Measurements from ENCODE around the gene TIPRL.

DNA sequence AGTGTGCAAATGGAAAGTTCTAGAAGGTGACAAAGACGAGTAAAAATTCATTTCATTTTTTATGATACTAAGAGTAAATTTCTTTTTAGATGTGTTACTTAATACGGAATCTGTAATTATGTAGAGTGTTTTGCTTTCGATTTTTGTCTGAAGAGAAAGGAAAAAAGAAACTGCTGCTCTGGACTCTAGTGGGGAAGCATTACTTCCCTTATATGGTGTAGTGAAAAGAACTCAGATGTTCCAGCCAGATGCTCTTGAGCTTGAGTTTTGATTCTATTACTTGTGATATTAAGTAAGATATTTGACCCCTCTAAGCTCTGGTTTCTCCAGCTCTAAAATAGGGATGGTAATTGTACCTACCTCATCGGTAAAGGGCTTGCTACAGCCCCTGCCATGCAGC is 29.8 kb upstream of the TIPRL start:
- TF ChIP-seq TAF1 (IDR thresholded peaks at IDR 0.05; ENCODE audit: borderline replicate concordance, insufficient read depth, low read length) (no peak), POLR2AphosphoS5 (IDR thresholded peaks at IDR 0.05; ENCODE audit: low read depth, low read length) (no peak), SIN3A (IDR thresholded peaks at IDR 0.05; ENCODE audit: borderline replicate concordance, insufficient read depth, low read length) (no peak), FOXP2 (optimal IDR thresholded peaks at IDR 0.05; ENCODE audit: borderline replicate concordance, extremely low read depth, extremely low read length, insufficient read depth) (no peak)
- TF ChIP-seq, protein P1, sequence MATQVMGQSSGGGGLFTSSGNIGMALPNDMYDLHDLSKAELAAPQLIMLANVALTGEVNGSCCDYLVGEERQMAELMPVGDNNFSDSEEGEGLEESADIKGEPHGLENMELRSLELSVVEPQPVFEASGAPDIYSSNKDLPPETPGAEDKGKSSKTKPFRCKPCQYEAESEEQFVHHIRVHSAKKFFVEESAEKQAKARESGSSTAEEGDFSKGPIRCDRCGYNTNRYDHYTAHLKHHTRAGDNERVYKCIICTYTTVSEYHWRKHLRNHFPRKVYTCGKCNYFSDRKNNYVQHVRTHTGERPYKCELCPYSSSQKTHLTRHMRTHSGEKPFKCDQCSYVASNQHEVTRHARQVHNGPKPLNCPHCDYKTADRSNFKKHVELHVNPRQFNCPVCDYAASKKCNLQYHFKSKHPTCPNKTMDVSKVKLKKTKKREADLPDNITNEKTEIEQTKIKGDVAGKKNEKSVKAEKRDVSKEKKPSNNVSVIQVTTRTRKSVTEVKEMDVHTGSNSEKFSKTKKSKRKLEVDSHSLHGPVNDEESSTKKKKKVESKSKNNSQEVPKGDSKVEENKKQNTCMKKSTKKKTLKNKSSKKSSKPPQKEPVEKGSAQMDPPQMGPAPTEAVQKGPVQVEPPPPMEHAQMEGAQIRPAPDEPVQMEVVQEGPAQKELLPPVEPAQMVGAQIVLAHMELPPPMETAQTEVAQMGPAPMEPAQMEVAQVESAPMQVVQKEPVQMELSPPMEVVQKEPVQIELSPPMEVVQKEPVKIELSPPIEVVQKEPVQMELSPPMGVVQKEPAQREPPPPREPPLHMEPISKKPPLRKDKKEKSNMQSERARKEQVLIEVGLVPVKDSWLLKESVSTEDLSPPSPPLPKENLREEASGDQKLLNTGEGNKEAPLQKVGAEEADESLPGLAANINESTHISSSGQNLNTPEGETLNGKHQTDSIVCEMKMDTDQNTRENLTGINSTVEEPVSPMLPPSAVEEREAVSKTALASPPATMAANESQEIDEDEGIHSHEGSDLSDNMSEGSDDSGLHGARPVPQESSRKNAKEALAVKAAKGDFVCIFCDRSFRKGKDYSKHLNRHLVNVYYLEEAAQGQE (IDR thresholded peaks at IDR 0.05; ENCODE audit: insufficient read depth in 1 of 2, low read depth in 2 of 2, low read length in 2 of 2) = no peak
